Fibroblast of peridontal ligament (primary cell): ENCODE data around the gene COX10.
"Not testable (repeated sequence)": the region's sequence is repeated elsewhere in the genome, so short reads cannot be mapped to it uniquely, and the experiment has no call there.

Source experiments
- DNase-seq: peaks from one replicate; pipeline ENCODE4 v3.0.0-alpha.2; 2010; ENCODE audit errors: extremely low read depth

Gene COX10

GRCh38 chr17:14205380-14205779 is 136.1 kb downstream of the COX10 start:
- DNase-seq, result no peak

- no peak for DNase-seq
Observed at GRCh38 chr17:14205992-14206461, 136.7 kb downstream of the COX10 start.

GRCh38 chr17:14206891-14207290 is 137.6 kb downstream of the COX10 start:
- no peak for DNase-seq

GRCh38 chr17:14207791-14208190 is 138.5 kb downstream of the COX10 start:
- DNase-seq, result no peak

- no peak for DNase-seq
Observed at GRCh38 chr17:14209215-14209614, 139.9 kb downstream of the COX10 start.

- DNase-seq, result no peak
Observed at GRCh38 chr17:14211246-14211645, 141.9 kb downstream of the COX10 start.

- DNase-seq, result no peak
Observed at GRCh38 chr17:14211801-14212200, 142.5 kb downstream of the COX10 start.

GRCh38 chr17:14212401-14212800 is 143.1 kb downstream of the COX10 start:
- no peak for DNase-seq

- peak; percentile 38 for DNase-seq
Observed at GRCh38 chr17:14214271-14214670, 145.0 kb downstream of the COX10 start.

GRCh38 chr17:14222611-14223010 is 153.3 kb downstream of the COX10 start:
- DNase-seq, result no peak

GRCh38 chr17:14225254-14225980 is 156.1 kb downstream of the COX10 start:
- DNase-seq, result no peak

GRCh38 chr17:14227052-14227451 is 157.7 kb downstream of the COX10 start:
- no peak for DNase-seq

- DNase-seq, result peak; percentile 23
Observed at GRCh38 chr17:14228903-14229302, 159.6 kb downstream of the COX10 start.

- DNase-seq, result peak; percentile 6
Observed at GRCh38 chr17:14231187-14231586, 161.9 kb downstream of the COX10 start.

- not testable (repeated sequence) for DNase-seq
Observed at GRCh38 chr17:14235047-14235446, 165.7 kb downstream of the COX10 start.

GRCh38 chr17:14236032-14236431 is 166.7 kb downstream of the COX10 start:
- not testable (repeated sequence) for DNase-seq

GRCh38 chr17:14236762-14237161 is 167.5 kb downstream of the COX10 start, which contains the start of gene CDRT15:
Gene CDRT15, minus strand, starts transcription at chr17:14236862. Its CDS starts 29 bp downstream, at chr17:14236833.
- DNase-seq, result not testable (repeated sequence)

GRCh38 chr17:14239271-14239670 is 170.0 kb downstream of the COX10 start:
- not testable (repeated sequence) for DNase-seq

- no peak for DNase-seq
Observed at GRCh38 chr17:14245002-14245401, 175.7 kb downstream of the COX10 start.

GRCh38 chr17:14245629-14246028 is 176.3 kb downstream of the COX10 start:
- no peak for DNase-seq
